A549 (cell line): ENCODE results near the gene MSH6.

ENCODE experiments used
- BCL3 ChIP-seq: fragments of >200 bp; sonication (Bioruptor Twin); formaldehyde crosslinking; IDR thresholded peaks from 3 replicates; pipeline ENCODE4 v1.6.1; 2016
- CBX8 ChIP-seq: fragments of 200-600 bp; sonication (generic); IDR thresholded peaks from 2 replicates; pipeline ENCODE4 v1.6.1; 2016
- CTCF ChIP-seq: fragments of >200 bp; sonication (Bioruptor Twin); formaldehyde crosslinking; IDR thresholded peaks from 3 replicates; pipeline ENCODE4 v1.5.1; 2016
- ESRRA ChIP-seq: fragments of 150-350 bp; IDR thresholded peaks from 2 replicates; pipeline ENCODE4 v1.6.1; 2014; ENCODE audit warnings: mild to moderate bottlenecking, low read length, borderline replicate concordance
- MYC ChIP-seq: IDR thresholded peaks from 2 replicates; pipeline ENCODE4 v1.6.1; 2012; ENCODE audit warnings: mild to moderate bottlenecking, inconsistent platforms, low read length, improper control_type of control experiment, borderline replicate concordance
- POLR2A ChIP-seq: IDR thresholded peaks from 2 replicates; pipeline ENCODE4 v1.6.1; 2012; ENCODE audit warnings: mild to moderate bottlenecking, low read length
- RCOR1 ChIP-seq: fragments of 150-350 bp; IDR thresholded peaks from 2 replicates; pipeline ENCODE4 v1.6.1; 2014; ENCODE audit warnings: antibody characterized with exemption, low read length, low read depth
- RFX5 ChIP-seq: fragments of 450-650 bp; IDR thresholded peaks from 2 replicates; pipeline ENCODE4 v1.7.1; 2014; ENCODE audit warnings: antibody characterized with exemption, mild to moderate bottlenecking, moderate library complexity
- TF ChIP-seq, protein P1 (sequence below): fragments of 450-650 bp; IDR thresholded peaks from 2 replicates; pipeline ENCODE4 v1.6.1; 2014; ENCODE audit warnings: antibody characterized with exemption
- TF ChIP-seq, protein P2 (sequence below): IDR thresholded peaks from 2 replicates; pipeline ENCODE4 v1.6.1; 2012; ENCODE audit warnings: low read depth, borderline replicate concordance

DNA sequence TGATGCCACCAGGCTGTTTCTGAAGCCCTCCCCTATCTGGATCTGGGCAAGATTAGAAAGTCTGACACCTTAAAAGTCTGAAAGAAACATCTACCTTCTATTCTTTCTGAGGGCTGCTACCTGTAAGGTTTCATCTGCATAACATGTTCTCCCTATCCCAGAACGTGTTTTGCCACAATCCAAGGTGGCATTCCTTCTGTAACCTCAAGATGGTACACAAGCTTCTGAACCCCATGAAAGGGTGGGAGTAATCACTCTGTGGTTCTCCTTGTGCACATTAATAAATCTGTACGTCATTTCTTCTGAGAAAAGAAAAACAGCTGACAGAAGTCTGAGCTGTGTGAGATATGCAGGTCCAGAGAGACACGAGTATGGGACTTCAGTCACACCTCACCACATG, 41.8 kb upstream of the MSH6 start:
- TF ChIP-seq CTCF: no peak
- no peak for TF ChIP-seq POLR2A
- no peak for TF ChIP-seq RCOR1
- TF ChIP-seq, protein P1, sequence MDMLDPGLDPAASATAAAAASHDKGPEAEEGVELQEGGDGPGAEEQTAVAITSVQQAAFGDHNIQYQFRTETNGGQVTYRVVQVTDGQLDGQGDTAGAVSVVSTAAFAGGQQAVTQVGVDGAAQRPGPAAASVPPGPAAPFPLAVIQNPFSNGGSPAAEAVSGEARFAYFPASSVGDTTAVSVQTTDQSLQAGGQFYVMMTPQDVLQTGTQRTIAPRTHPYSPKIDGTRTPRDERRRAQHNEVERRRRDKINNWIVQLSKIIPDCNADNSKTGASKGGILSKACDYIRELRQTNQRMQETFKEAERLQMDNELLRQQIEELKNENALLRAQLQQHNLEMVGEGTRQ: no peak
- no peak for TF ChIP-seq ESRRA
- TF ChIP-seq MYC: no peak
- no peak for TF ChIP-seq CBX8
- no peak for TF ChIP-seq BCL3
- TF ChIP-seq, protein P2, sequence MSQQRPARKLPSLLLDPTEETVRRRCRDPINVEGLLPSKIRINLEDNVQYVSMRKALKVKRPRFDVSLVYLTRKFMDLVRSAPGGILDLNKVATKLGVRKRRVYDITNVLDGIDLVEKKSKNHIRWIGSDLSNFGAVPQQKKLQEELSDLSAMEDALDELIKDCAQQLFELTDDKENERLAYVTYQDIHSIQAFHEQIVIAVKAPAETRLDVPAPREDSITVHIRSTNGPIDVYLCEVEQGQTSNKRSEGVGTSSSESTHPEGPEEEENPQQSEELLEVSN: no peak
- no peak for TF ChIP-seq RFX5
